HG03571 (cell line): ENCODE data around the gene TNK2.
A peak's percentile ranks its signal among the peaks of the same experiment; 100 is the strongest.
"Not testable (repeated sequence)": the region's sequence is repeated elsewhere in the genome, so short reads cannot be mapped to it uniquely, and the experiment has no call there.

Experiments used
- ATAC-seq: cut with Tn5 transposase; IDR thresholded peaks from one replicate; pipeline ENCODE4 v1.9.1; 2021; ENCODE audit not compliant: unreplicated experiment

TNK2 gene

GRCh38 chr3:195918176-195918575 is 9.8 kb upstream of the TNK2 start:
- ATAC-seq = no peak

GRCh38 chr3:195916991-195917390 is 8.6 kb upstream of the TNK2 start:
- no peak for ATAC-seq

GRCh38 chr3:195916291-195916690 is 7.9 kb upstream of the TNK2 start:
- no peak for ATAC-seq

- ATAC-seq = peak; percentile 87
Observed at GRCh38 chr3:195914648-195915473, 6.5 kb upstream of the TNK2 start.

- not testable (repeated sequence) for ATAC-seq
Observed at GRCh38 chr3:195914146-195914545, 5.8 kb upstream of the TNK2 start.

GRCh38 chr3:195913382-195913781 is 5.0 kb upstream of the TNK2 start:
- no peak for ATAC-seq

- ATAC-seq = no peak
Observed at GRCh38 chr3:195911946-195912270, 3.6 kb upstream of the TNK2 start.

- ATAC-seq = no peak
Observed at GRCh38 chr3:195911041-195911945, 2.9 kb upstream of the TNK2 start.

GRCh38 chr3:195910499-195910845 is 2.1 kb upstream of the TNK2 start:
- ATAC-seq = no peak

GRCh38 chr3:195909644-195910498 is 1.5 kb upstream of the TNK2 start:
- peak; percentile 42 for ATAC-seq

- ATAC-seq = peak; percentile 11
Observed at GRCh38 chr3:195908694-195909581, 587 bp upstream of the TNK2 start.

- ATAC-seq = no peak
Observed at GRCh38 chr3:195907684-195907933, 742 bp downstream of the TNK2 start.

- ATAC-seq = no peak
Observed at GRCh38 chr3:195906865-195907683, 1.3 kb downstream of the TNK2 start.

- no peak for ATAC-seq
Observed at GRCh38 chr3:195905970-195906864, 2.1 kb downstream of the TNK2 start.

- no peak for ATAC-seq
Observed at GRCh38 chr3:195904368-195904767, 4.0 kb downstream of the TNK2 start.

GRCh38 chr3:195903950-195904290 is 4.4 kb downstream of the TNK2 start:
- ATAC-seq = no peak

GRCh38 chr3:195902634-195903033 is 5.7 kb downstream of the TNK2 start:
- not testable (repeated sequence) for ATAC-seq

GRCh38 chr3:195901836-195902585 is 6.3 kb downstream of the TNK2 start:
- not testable (repeated sequence) for ATAC-seq
